HEK293 (cell line): Measurements from ENCODE around the gene C14orf119.

ENCODE experiments used
- CTCF ChIA-PET: fragments of 350-600 bp; formaldehyde crosslinking; extraction: SDS; loops from one replicate; lab custom pipeline; 2021; ENCODE audit warnings: antibody characterized with exemption; lab: Yijun Ruan, JAX
- POLR2A ChIA-PET: fragments of 300-600 bp; formaldehyde crosslinking; extraction: SDS; loops from one replicate; lab custom pipeline; 2020; ENCODE audit warnings: antibody characterized with exemption, inconsistent platforms; lab: Yijun Ruan, JAX
- H3K27ac ChIP-seq: fragments of 200-500 bp; sonication (Bioruptor generic); 2 replicates; pipeline ENCODE4 v1.5.1; 2014; ENCODE audit warnings: low read depth, low read length, control low read depth, inconsistent platforms; ENCODE audit errors: extremely low read depth
- H3K36me3 ChIP-seq, 2 experiments: fragments of 200-500 bp in 1 of 2; sonication (Bioruptor generic) in 1 of 2; 1 replicate in 1 of 2; 2 replicates in 1 of 2; pipeline ENCODE4 v1.5.1; 2014 to 2017; ENCODE audit warnings: inconsistent platforms in 2 of 2, low read length in 2 of 2; ENCODE audit not compliant: control insufficient read depth in 2 of 2, insufficient read depth in 1 of 2
- H3K4me1 ChIP-seq: fragments of 200-500 bp; sonication (Bioruptor generic); 2 replicates; pipeline ENCODE4 v1.5.1; 2014; ENCODE audit warnings: mild to moderate bottlenecking, low read length, inconsistent platforms; ENCODE audit not compliant: control insufficient read depth, insufficient read depth
- H3K4me3 ChIP-seq: 2 replicates; pipeline ENCODE4 v1.5.1; 2011; ENCODE audit warnings: low read depth, mild to moderate bottlenecking, control low read depth, low read length, moderate library complexity
- H3K9me3 ChIP-seq: fragments of 200-500 bp; sonication (Bioruptor generic); 2 replicates; pipeline ENCODE4 v1.5.1; 2014; ENCODE audit warnings: low read depth, low read length, inconsistent platforms; ENCODE audit not compliant: control insufficient read depth, insufficient read depth
- GLI4 ChIP-seq: fragments of 450-650 bp; formaldehyde crosslinking; IDR thresholded peaks from 2 replicates; pipeline ENCODE4 v1.5.1; 2016; ENCODE audit warnings: missing biosample characterization, missing genetic modification characterization
- ZEB2 ChIP-seq: fragments of 450-650 bp; formaldehyde crosslinking; IDR thresholded peaks from 2 replicates; pipeline ENCODE4 v1.5.1; 2016; ENCODE audit warnings: missing biosample characterization, missing genetic modification characterization
- ZFP69B ChIP-seq: fragments of 450-650 bp; formaldehyde crosslinking; IDR thresholded peaks from 2 replicates; pipeline ENCODE4 v1.5.1; 2016; ENCODE audit warnings: missing biosample characterization, missing genetic modification characterization
- ZIC2 ChIP-seq: fragments of 450-650 bp; formaldehyde crosslinking; IDR thresholded peaks from 2 replicates; pipeline ENCODE4 v1.5.1; 2016; ENCODE audit warnings: missing biosample characterization, missing genetic modification characterization
- ZNF146 ChIP-seq: fragments of 450-650 bp; formaldehyde crosslinking; IDR thresholded peaks from 2 replicates; pipeline ENCODE4 v1.5.1; 2016; ENCODE audit warnings: missing biosample characterization, missing genetic modification characterization
- ZNF37A ChIP-seq: fragments of 450-650 bp; IDR thresholded peaks from 2 replicates; pipeline ENCODE4 v1.5.1; 2018; ENCODE audit warnings: missing biosample characterization, missing genetic modification characterization
- ZNF623 ChIP-seq: fragments of 450-650 bp; formaldehyde crosslinking; IDR thresholded peaks from 2 replicates; pipeline ENCODE4 v1.5.1; 2016; ENCODE audit warnings: missing biosample characterization, missing genetic modification characterization
- ZNF624 ChIP-seq: fragments of 450-650 bp; formaldehyde crosslinking; IDR thresholded peaks from 2 replicates; pipeline ENCODE4 v1.5.1; 2017; ENCODE audit warnings: missing biosample characterization, missing genetic modification characterization
- TF ChIP-seq, protein P1 (sequence below): fragments of 450-650 bp; formaldehyde crosslinking; IDR thresholded peaks from 2 replicates; pipeline ENCODE4 v1.5.1; 2017; ENCODE audit warnings: missing biosample characterization, mild to moderate bottlenecking, missing genetic modification characterization, moderate library complexity
- TF ChIP-seq, protein P2 (sequence below): fragments of 450-650 bp; formaldehyde crosslinking; conservative IDR thresholded peaks from 2 replicates; pipeline ENCODE4 v1.5.1; 2016; ENCODE audit warnings: low read depth, missing biosample characterization, missing genetic modification characterization

Gene C14orf119

GRCh38 chr14:23094666-23095195 is 574 bp upstream of the C14orf119 start, which contains the start of gene ACIN1 (continued):
- 0 out of 2 replicates have a peak, but pooled peaks have one; percentile 50 for TF ChIP-seq GLI4 (tag by site-specific recombination)
- TF ChIP-seq, protein P1, sequence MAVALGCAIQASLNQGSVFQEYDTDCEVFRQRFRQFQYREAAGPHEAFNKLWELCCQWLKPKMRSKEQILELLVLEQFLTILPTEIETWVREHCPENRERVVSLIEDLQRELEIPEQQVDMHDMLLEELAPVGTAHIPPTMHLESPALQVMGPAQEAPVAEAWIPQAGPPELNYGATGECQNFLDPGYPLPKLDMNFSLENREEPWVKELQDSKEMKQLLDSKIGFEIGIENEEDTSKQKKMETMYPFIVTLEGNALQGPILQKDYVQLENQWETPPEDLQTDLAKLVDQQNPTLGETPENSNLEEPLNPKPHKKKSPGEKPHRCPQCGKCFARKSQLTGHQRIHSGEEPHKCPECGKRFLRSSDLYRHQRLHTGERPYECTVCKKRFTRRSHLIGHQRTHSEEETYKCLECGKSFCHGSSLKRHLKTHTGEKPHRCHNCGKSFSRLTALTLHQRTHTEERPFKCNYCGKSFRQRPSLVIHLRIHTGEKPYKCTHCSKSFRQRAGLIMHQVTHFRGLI (tag by site-specific recombination), result peak; percentile 9; the same call in 1 of the 2 replicates
- TF ChIP-seq ZFP69B, result peak; percentile 76
- TF ChIP-seq ZIC2 (tag by site-specific recombination), result no peak; the same call in 1 of the 2 replicates

DNA sequence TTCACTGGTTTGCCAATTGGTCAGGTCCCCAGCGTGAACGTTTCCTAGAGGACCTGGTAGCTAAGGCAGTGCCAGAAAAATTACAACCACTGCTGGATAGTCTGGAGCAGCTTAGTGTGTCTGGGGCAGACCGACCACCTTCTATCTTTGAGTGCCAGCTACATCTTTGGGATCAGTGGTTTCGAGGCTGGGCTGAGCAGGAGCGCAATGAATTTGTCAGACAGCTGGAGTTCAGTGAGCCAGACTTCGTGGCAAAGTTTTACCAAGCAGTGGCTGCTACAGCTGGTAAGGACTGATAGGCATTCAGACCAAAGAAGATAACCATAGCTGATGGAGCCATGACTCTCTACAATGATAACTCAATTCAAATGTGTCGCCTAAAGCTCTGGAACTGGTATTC is 2.5 kb downstream of the C14orf119 start:
- TF ChIP-seq ZNF146 (peak; percentile 1; the same call in 1 of the 2 replicates), ZNF624 (tag by site-specific recombination) (no peak)
- no peak overlapping the region for H3K27ac ChIP-seq
- ChIA-PET CTCF (interaction anchor here (0.8 to 2.0 kb wide), 3 partner anchors 29 to 112 kb away, joined by 3 to 6 read pairs (median 5); no protein-coding TSS in a partner anchor), POLR2A (no interaction called here)
- H3K4me3 ChIP-seq, result no peak overlapping the region
- no peaks in the 10 kb centered on the region for H3K9me3 ChIP-seq
- H3K4me1 ChIP-seq, result peaks cover 10% of the 10 kb centered on the region; the same call in 1 of the 2 replicates
- H3K36me3 ChIP-seq, result peaks cover 8 to 33% of the 10 kb centered on the region in 2 experiments

DNA sequence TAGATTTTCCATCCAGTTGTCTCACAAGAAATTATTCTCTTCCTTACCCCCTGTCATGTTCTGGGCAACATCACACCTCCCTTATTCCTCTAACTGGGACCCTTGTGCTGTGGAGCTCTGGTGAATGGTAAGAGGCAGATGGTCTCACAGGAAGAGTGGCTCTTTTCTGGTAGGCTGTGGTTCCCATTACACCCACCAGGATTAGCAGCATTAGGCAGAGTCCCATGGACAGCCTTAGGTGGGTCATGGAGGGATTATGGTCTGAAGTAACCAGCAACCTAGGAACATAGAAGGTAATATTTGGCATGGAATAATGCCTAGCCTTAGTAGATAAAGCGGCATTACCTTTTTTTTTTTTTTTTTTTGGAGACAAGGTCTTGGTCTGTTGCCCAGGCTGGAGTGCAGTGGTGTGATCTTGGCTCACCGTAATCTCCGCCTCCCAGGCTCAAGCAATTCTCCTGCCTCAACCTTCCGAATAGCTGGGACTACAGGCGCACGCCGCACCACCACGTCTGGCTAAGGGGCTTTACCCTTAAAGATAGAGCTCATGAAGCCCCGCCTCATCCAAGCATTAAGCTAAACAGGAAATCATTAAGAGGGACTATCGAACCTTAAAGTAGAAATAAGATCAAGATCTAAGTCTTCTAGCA is 4.0 kb downstream of the C14orf119 start:
- no peak overlapping the region for H3K4me3 ChIP-seq
- no peaks in the 10 kb centered on the region for H3K9me3 ChIP-seq
- TF ChIP-seq ZNF37A (tag by site-specific recombination), result no peak
- TF ChIP-seq, protein P2, sequence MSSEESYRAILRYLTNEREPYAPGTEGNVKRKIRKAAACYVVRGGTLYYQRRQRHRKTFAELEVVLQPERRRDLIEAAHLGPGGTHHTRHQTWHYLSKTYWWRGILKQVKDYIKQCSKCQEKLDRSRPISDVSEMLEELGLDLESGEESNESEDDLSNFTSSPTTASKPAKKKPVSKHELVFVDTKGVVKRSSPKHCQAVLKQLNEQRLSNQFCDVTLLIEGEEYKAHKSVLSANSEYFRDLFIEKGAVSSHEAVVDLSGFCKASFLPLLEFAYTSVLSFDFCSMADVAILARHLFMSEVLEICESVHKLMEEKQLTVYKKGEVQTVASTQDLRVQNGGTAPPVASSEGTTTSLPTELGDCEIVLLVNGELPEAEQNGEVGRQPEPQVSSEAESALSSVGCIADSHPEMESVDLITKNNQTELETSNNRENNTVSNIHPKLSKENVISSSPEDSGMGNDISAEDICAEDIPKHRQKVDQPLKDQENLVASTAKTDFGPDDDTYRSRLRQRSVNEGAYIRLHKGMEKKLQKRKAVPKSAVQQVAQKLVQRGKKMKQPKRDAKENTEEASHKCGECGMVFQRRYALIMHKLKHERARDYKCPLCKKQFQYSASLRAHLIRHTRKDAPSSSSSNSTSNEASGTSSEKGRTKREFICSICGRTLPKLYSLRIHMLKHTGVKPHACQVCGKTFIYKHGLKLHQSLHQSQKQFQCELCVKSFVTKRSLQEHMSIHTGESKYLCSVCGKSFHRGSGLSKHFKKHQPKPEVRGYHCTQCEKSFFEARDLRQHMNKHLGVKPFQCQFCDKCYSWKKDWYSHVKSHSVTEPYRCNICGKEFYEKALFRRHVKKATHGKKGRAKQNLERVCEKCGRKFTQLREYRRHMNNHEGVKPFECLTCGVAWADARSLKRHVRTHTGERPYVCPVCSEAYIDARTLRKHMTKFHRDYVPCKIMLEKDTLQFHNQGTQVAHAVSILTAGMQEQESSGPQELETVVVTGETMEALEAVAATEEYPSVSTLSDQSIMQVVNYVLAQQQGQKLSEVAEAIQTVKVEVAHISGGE, result no peak
- ChIA-PET POLR2A (interaction anchor here (0.7 kb wide), 1 partner anchor 724 kb away, joined by 5 read pairs; no protein-coding TSS in a partner anchor), CTCF (interaction anchor here (0.7 to 2.2 kb wide), 5 partner anchors 13 to 93 kb away, joined by 3 to 10 read pairs (median 5); no protein-coding TSS in a partner anchor)
- H3K4me1 ChIP-seq, result peaks cover 3% of the 10 kb centered on the region
- H3K27ac ChIP-seq, result no peak overlapping the region
- H3K36me3 ChIP-seq, result peaks cover 8 to 26% of the 10 kb centered on the region in 2 experiments

GRCh38 chr14:23101213-23101970 is 6.1 kb downstream of the C14orf119 start:
- no peak overlapping the region for H3K4me3 ChIP-seq
- ChIA-PET CTCF (interaction anchor here (1.0 to 2.2 kb wide), 4 partner anchors 11 to 115 kb away, joined by 3 to 10 read pairs (median 5); no protein-coding TSS in a partner anchor), POLR2A (no interaction called here)

More at GRCh38 chr14:23101213-23101970, 6.1 kb downstream of the C14orf119 start:
- Histone ChIP-seq H3K27ac (no peak overlapping the region), H3K36me3 (peaks cover 8 to 26% of the 10 kb centered on the region in 2 experiments), H3K9me3 (no peaks in the 10 kb centered on the region), H3K4me1 (peaks cover 7% of the 10 kb centered on the region)
- TF ChIP-seq ZEB2 (tag by site-specific recombination) (peak; percentile 23; the same call in 1 of the 2 replicates), ZIC2 (tag by site-specific recombination) (peak; percentile 31; the same call in 1 of the 2 replicates), ZNF623 (tag by site-specific recombination) (no peak)
